SK-N-SH treated with all-trans-retinoic acid at 6 μM for 48 hours (cell line): ENCODE data around the gene DAGLA.

Source experiments
- ATAC-seq: fragments of 200-7000 bp; cut with Tn5 transposase; 3 replicates; pipeline ENCODE4 v1.9.1; 2020; ENCODE audit warnings: mild to moderate bottlenecking, moderate library complexity
- ARNTL ChIP-seq: fragments of 450-650 bp; formaldehyde crosslinking; IDR thresholded peaks from 2 replicates; pipeline ENCODE4 v1.5.0; 2020; ENCODE audit warnings: low read depth, mild to moderate bottlenecking, moderate library complexity, borderline replicate concordance
- CREB5 ChIP-seq: fragments of 250-450 bp; sonication (Bioruptor Pico); IDR thresholded peaks from 2 replicates; pipeline ENCODE4 v1.5.1; 2020; ENCODE audit warnings: low read depth, mild to moderate bottlenecking, moderate library complexity
- CSDC2 ChIP-seq: fragments of 250-450 bp; sonication (Bioruptor Pico); IDR thresholded peaks from 2 replicates; pipeline ENCODE4 v1.5.0; 2020; ENCODE audit warnings: mild to moderate bottlenecking, moderate library complexity
- CSRNP3 ChIP-seq: fragments of 250-450 bp; sonication (Bioruptor Pico); IDR thresholded peaks from 2 replicates; pipeline ENCODE4 v1.5.1; 2021; ENCODE audit warnings: mild to moderate bottlenecking, moderate library complexity
- ESRRG ChIP-seq: fragments of 250-450 bp; sonication (Bioruptor Pico); IDR thresholded peaks from 2 replicates; pipeline ENCODE4 v1.6.1; 2021; ENCODE audit warnings: mild to moderate bottlenecking
- ISL1 ChIP-seq: fragments of 250-450 bp; sonication (Bioruptor Pico); IDR thresholded peaks from 2 replicates; pipeline ENCODE4 v2.1.2; 2022; ENCODE audit warnings: mild to moderate bottlenecking, moderate library complexity
- OSR1 ChIP-seq: fragments of 250-450 bp; sonication (Bioruptor Pico); IDR thresholded peaks from 2 replicates; pipeline ENCODE4 v1.8.0; 2022; ENCODE audit warnings: moderate library complexity, mild to moderate bottlenecking, inconsistent platforms
- PATZ1 ChIP-seq: fragments of 250-450 bp; sonication (Bioruptor Pico); IDR thresholded peaks from 2 replicates; pipeline ENCODE4 v1.8.0; 2020; ENCODE audit warnings: mild to moderate bottlenecking, moderate library complexity, borderline replicate concordance
- POU6F1 ChIP-seq: fragments of 250-450 bp; sonication (Bioruptor Pico); IDR thresholded peaks from 2 replicates; pipeline ENCODE4 v1.8.0; 2021; ENCODE audit warnings: low read depth, mild to moderate bottlenecking, moderate library complexity, borderline replicate concordance
- PPARA ChIP-seq: fragments of 250-450 bp; sonication (Bioruptor Pico); IDR thresholded peaks from 2 replicates; pipeline ENCODE4 v1.5.0; 2020; ENCODE audit warnings: mild to moderate bottlenecking, borderline replicate concordance
- RARB ChIP-seq: fragments of 250-450 bp; sonication (Bioruptor Pico); IDR thresholded peaks from 2 replicates; pipeline ENCODE4 v1.8.0; 2021; ENCODE audit warnings: mild to moderate bottlenecking, moderate library complexity
- SNAI2 ChIP-seq: fragments of 250-450 bp; sonication (Bioruptor Pico); IDR thresholded peaks from 2 replicates; pipeline ENCODE4 v1.5.0; 2020; ENCODE audit warnings: mild to moderate bottlenecking, moderate library complexity
- TCF4 ChIP-seq: fragments of 250-450 bp; sonication (Bioruptor Pico); IDR thresholded peaks from 2 replicates; pipeline ENCODE4 v1.8.0; 2021; ENCODE audit warnings: mild to moderate bottlenecking, moderate library complexity, borderline replicate concordance
- TOX ChIP-seq: fragments of 250-450 bp; sonication (Bioruptor Pico); IDR thresholded peaks from 2 replicates; pipeline ENCODE4 v1.8.0; 2021; ENCODE audit warnings: mild to moderate bottlenecking, moderate library complexity, borderline replicate concordance
- TSHZ2 ChIP-seq: fragments of 250-450 bp; sonication (Bioruptor Pico); IDR thresholded peaks from 2 replicates; pipeline ENCODE4 v1.5.0; 2020; ENCODE audit warnings: mild to moderate bottlenecking, moderate library complexity
- ZFP3 ChIP-seq: fragments of 250-450 bp; sonication (Bioruptor Pico); IDR thresholded peaks from 2 replicates; pipeline ENCODE4 v1.5.0; 2020; ENCODE audit warnings: mild to moderate bottlenecking, moderate library complexity
- ZNF565 ChIP-seq: fragments of 450-650 bp; formaldehyde crosslinking; conservative IDR thresholded peaks from 2 replicates; pipeline ENCODE4 v1.5.0; 2020; ENCODE audit warnings: low read depth, mild to moderate bottlenecking, moderate library complexity
- ZNF70 ChIP-seq: fragments of 450-650 bp; formaldehyde crosslinking; IDR thresholded peaks from 2 replicates; pipeline ENCODE4 v1.5.0; 2020; ENCODE audit warnings: mild to moderate bottlenecking, moderate library complexity
- ZNF8 ChIP-seq: fragments of 450-650 bp; formaldehyde crosslinking; IDR thresholded peaks from 2 replicates; pipeline ENCODE4 v1.5.0; 2020; ENCODE audit warnings: mild to moderate bottlenecking, moderate library complexity

Gene DAGLA

GRCh38 chr11:61753672-61754071 is 73.5 kb downstream of the DAGLA start:
- TF ChIP-seq TCF4 (CRISPR knock-in tag): no peak
- TF ChIP-seq PATZ1 (CRISPR knock-in tag): no peak
- no peak for TF ChIP-seq TOX (CRISPR knock-in tag)
- TF ChIP-seq CREB5: no peak
- TF ChIP-seq ESRRG (CRISPR knock-in tag): no peak
- no peak for TF ChIP-seq ZNF8 (CRISPR knock-in tag)
- TF ChIP-seq ARNTL (CRISPR knock-in tag): no peak
- no peak for TF ChIP-seq ZNF565 (CRISPR knock-in tag)
- no peak for TF ChIP-seq SNAI2 (CRISPR knock-in tag)
- TF ChIP-seq RARB: no peak
- no peak for TF ChIP-seq TSHZ2 (CRISPR knock-in tag)
- TF ChIP-seq CSRNP3: no peak
- no peak for TF ChIP-seq ISL1 (CRISPR knock-in tag)
- no peak for TF ChIP-seq ZNF70 (CRISPR knock-in tag)
- TF ChIP-seq PPARA (CRISPR knock-in tag): no peak
- no peak for TF ChIP-seq POU6F1 (CRISPR knock-in tag)
- no peak for TF ChIP-seq OSR1 (CRISPR knock-in tag)
- TF ChIP-seq CSDC2 (CRISPR knock-in tag): no peak
- TF ChIP-seq ZFP3 (CRISPR knock-in tag): no peak
- TF ChIP-seq, all 23 proteins: peak for 0
- ATAC-seq: no peak

GRCh38 chr11:61754534-61755482 is 74.6 kb downstream of the DAGLA start:
- no peak for ATAC-seq
- TF ChIP-seq TSHZ2 (CRISPR knock-in tag) (no peak), ZFP3 (CRISPR knock-in tag) (no peak), CSRNP3 (no peak), OSR1 (CRISPR knock-in tag) (no peak), TCF4 (CRISPR knock-in tag) (no peak), CREB5 (no peak), POU6F1 (CRISPR knock-in tag) (no peak), ZNF8 (CRISPR knock-in tag) (no peak), PPARA (CRISPR knock-in tag) (no peak), ESRRG (CRISPR knock-in tag) (no peak), ZNF565 (CRISPR knock-in tag) (no peak), RARB (no peak), ARNTL (CRISPR knock-in tag) (no peak)
